ENCODE results near the gene APMAP.
A peak's percentile ranks its signal among the peaks of the same experiment; 100 is the strongest.
"Not testable (repeated sequence)": the region's sequence is repeated elsewhere in the genome, so short reads cannot be mapped to it uniquely, and the experiment has no call there.

APMAP gene

GRCh38 chr20:24934101-24934661 lies 58.4 kb downstream of the APMAP start:
- DNase-seq: no peak
- Histone ChIP-seq H3K27ac (ENCODE audit: insufficient read depth, low read length, poor library complexity, severe bottlenecking) (no peak overlapping the region), H3K4me3 (ENCODE audit: insufficient read depth, low read depth, low read length, poor library complexity, severe bottlenecking) (no peak overlapping the region), H3K9me3 (ENCODE audit: control insufficient read depth, low read length) (no peaks in the 10 kb centered on the region), H3K36me3 (ENCODE audit: control insufficient read depth, insufficient read depth, low read length) (no peaks in the 10 kb centered on the region), H3K27me3 (replicated peaks; ENCODE audit: control insufficient read depth, insufficient read depth, low read length, poor library complexity, severe bottlenecking) (no peaks in the 10 kb centered on the region), H3K4me1 (ENCODE audit: control insufficient read depth, insufficient read depth, low read length, poor library complexity, severe bottlenecking) (peaks cover 6% of the 10 kb centered on the region)

DNA sequence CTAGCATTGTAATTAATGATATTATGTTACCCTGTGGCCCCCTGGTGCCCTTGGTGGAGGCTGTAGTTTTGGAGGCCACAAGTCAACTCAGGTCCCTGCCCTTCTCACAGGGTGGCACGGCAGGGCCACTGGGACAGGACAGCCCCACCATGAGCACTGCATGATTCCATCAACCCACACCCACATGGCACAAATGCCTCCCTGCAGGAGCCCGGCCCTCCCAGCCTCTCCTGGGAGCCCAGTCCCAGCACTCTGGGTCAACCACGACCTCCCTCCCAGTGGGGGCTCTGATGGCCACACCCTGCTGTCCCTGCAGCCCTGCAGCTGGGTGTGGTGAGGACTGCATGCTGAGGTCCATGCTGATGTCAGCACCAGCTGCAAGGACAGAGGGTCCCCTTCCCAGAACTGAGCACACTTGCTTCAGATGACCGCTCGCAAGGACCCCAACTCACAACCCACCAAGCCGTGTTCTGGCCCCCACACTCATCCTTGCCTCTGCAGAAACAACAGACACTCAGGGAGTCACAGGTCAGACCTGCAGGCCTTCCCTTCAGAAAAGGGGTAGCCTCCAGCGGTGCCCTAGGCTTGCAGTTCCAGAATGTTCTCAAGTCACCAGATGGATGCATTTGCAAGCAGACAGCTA lies 59.2 kb downstream of the APMAP start:
- no peak for DNase-seq

GRCh38 chr20:24931893-24932292 lies 60.7 kb downstream of the APMAP start:
- H3K4me3 ChIP-seq (ENCODE audit: insufficient read depth, low read depth, low read length, poor library complexity, severe bottlenecking); H3K9me3 ChIP-seq (ENCODE audit: control insufficient read depth, low read length); H3K27ac ChIP-seq (ENCODE audit: insufficient read depth, low read length, poor library complexity, severe bottlenecking); H3K27me3 ChIP-seq (replicated peaks; ENCODE audit: control insufficient read depth, insufficient read depth, low read length, poor library complexity, severe bottlenecking); DNase-seq; H3K36me3 ChIP-seq (ENCODE audit: control insufficient read depth, insufficient read depth, low read length); H3K4me1 ChIP-seq (ENCODE audit: control insufficient read depth, insufficient read depth, low read length, poor library complexity, severe bottlenecking): not testable (repeated sequence)

More for the DNA sequence above, 59.2 kb downstream of the APMAP start:
- no peak overlapping the region for H3K4me3 ChIP-seq (ENCODE audit: insufficient read depth, low read depth, low read length, poor library complexity, severe bottlenecking)
- H3K9me3 ChIP-seq (ENCODE audit: control insufficient read depth, low read length): no peaks in the 10 kb centered on the region
- no peaks in the 10 kb centered on the region for H3K36me3 ChIP-seq (ENCODE audit: control insufficient read depth, insufficient read depth, low read length)
- peaks cover 6% of the 10 kb centered on the region for H3K4me1 ChIP-seq (ENCODE audit: control insufficient read depth, insufficient read depth, low read length, poor library complexity, severe bottlenecking)
- H3K27ac ChIP-seq (ENCODE audit: insufficient read depth, low read length, poor library complexity, severe bottlenecking): no peak overlapping the region
- no peaks in the 10 kb centered on the region for H3K27me3 ChIP-seq (replicated peaks; ENCODE audit: control insufficient read depth, insufficient read depth, low read length, poor library complexity, severe bottlenecking)

DNA sequence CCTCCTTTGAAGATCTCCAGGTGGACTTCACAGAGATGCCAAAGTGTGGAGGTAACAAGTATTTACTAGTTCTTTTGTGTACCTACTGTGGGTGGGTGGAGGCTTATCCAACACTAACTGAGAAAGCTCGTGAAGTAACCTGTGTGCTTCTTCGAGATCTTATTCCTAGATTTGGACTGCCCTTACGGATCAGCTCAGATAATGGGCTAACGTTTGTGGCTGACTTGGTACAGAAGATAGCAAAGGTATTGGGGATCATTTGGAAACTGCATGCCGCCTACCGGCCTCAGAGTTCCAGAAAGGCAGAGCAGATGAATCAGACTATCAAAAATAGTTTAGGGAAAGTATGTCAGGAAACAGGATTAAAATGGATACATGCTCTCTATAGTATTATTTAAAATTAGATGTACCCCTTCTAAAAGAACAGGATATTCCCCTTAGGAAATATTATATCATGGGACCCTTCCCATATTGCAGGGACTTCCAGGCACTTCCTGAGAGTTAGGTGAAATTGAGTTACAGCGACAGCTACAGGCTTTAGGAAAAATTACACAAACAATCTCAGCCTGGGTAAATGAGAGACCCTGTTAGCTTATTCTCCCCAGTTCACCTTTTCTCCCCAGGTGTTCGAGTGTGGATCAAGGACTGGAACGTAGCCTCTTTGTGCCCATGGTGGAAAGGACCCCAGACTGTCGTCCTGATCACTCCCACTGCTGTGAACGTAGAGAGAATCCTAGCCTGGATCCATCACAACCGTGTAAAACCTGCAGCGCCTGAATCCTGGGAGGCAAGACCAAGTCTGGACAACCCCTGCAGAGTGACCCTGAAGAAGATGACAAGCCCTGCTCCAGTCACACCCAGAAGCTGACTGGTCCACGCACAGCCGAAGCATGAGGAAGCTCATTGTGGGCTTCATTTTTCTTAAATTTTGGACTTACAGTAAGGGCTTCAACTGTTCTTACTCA lies 61.5 kb downstream of the APMAP start:
- not testable (repeated sequence) for H3K4me3 ChIP-seq (ENCODE audit: insufficient read depth, low read depth, low read length, poor library complexity, severe bottlenecking); DNase-seq; H3K4me1 ChIP-seq (ENCODE audit: control insufficient read depth, insufficient read depth, low read length, poor library complexity, severe bottlenecking); H3K36me3 ChIP-seq (ENCODE audit: control insufficient read depth, insufficient read depth, low read length); H3K27me3 ChIP-seq (replicated peaks; ENCODE audit: control insufficient read depth, insufficient read depth, low read length, poor library complexity, severe bottlenecking); H3K9me3 ChIP-seq (ENCODE audit: control insufficient read depth, low read length); H3K27ac ChIP-seq (ENCODE audit: insufficient read depth, low read length, poor library complexity, severe bottlenecking)

GRCh38 chr20:24929867-24930723 lies 62.5 kb downstream of the APMAP start:
- peak in 1 of 3 donors; percentile 40 for DNase-seq
- not testable (repeated sequence) for H3K27ac ChIP-seq (ENCODE audit: insufficient read depth, low read length, poor library complexity, severe bottlenecking); H3K9me3 ChIP-seq (ENCODE audit: control insufficient read depth, low read length); H3K4me3 ChIP-seq (ENCODE audit: insufficient read depth, low read depth, low read length, poor library complexity, severe bottlenecking); H3K36me3 ChIP-seq (ENCODE audit: control insufficient read depth, insufficient read depth, low read length); H3K4me1 ChIP-seq (ENCODE audit: control insufficient read depth, insufficient read depth, low read length, poor library complexity, severe bottlenecking); H3K27me3 ChIP-seq (replicated peaks; ENCODE audit: control insufficient read depth, insufficient read depth, low read length, poor library complexity, severe bottlenecking)

DNA sequence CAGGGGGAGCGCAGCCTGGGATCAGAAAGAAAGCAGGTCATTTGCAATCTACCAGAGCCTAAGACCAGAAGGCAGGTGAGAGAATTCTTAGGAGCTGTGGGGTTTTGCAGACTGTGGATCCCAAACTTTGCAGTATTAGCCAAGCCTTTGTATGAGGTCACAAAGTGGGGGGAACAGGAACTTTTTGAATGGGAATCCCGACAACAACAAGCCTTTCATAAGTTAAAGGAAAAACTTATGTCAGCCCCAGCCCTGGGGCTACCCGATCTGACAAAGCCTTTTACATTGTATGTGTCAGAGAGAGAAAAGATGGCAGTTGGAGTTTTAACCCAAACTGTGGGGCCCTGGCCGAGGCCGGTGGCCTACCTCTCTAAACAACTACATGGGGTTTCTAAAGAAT lies 63.3 kb downstream of the APMAP start:
- H3K36me3 ChIP-seq (ENCODE audit: control insufficient read depth, insufficient read depth, low read length); H3K9me3 ChIP-seq (ENCODE audit: control insufficient read depth, low read length); DNase-seq; H3K4me3 ChIP-seq (ENCODE audit: insufficient read depth, low read depth, low read length, poor library complexity, severe bottlenecking); H3K27ac ChIP-seq (ENCODE audit: insufficient read depth, low read length, poor library complexity, severe bottlenecking); H3K4me1 ChIP-seq (ENCODE audit: control insufficient read depth, insufficient read depth, low read length, poor library complexity, severe bottlenecking); H3K27me3 ChIP-seq (replicated peaks; ENCODE audit: control insufficient read depth, insufficient read depth, low read length, poor library complexity, severe bottlenecking): not testable (repeated sequence)

DNA sequence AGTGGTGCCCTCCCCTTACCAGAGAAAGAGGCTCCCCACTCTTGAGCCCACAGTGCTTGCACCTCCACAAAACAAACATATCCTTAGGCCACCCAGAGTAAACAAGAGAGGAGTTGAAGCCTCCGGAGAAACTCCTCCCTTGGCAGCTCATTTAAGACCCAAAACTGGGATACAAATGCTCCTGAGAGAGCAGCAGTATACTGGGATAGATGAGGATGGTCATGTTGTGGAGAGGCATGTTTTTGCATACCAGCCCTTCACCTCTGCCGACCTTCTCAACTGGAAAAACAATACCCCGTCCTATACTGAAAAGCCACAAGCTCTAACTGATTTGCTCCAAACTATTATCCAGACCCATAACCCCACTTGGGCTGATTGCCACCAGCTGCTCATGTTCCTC lies 71.8 kb downstream of the APMAP start:
- not testable (repeated sequence) for DNase-seq; H3K36me3 ChIP-seq (ENCODE audit: control insufficient read depth, insufficient read depth, low read length); H3K4me1 ChIP-seq (ENCODE audit: control insufficient read depth, insufficient read depth, low read length, poor library complexity, severe bottlenecking); H3K27me3 ChIP-seq (replicated peaks; ENCODE audit: control insufficient read depth, insufficient read depth, low read length, poor library complexity, severe bottlenecking); H3K4me3 ChIP-seq (ENCODE audit: insufficient read depth, low read depth, low read length, poor library complexity, severe bottlenecking); H3K9me3 ChIP-seq (ENCODE audit: control insufficient read depth, low read length); H3K27ac ChIP-seq (ENCODE audit: insufficient read depth, low read length, poor library complexity, severe bottlenecking)

DNA sequence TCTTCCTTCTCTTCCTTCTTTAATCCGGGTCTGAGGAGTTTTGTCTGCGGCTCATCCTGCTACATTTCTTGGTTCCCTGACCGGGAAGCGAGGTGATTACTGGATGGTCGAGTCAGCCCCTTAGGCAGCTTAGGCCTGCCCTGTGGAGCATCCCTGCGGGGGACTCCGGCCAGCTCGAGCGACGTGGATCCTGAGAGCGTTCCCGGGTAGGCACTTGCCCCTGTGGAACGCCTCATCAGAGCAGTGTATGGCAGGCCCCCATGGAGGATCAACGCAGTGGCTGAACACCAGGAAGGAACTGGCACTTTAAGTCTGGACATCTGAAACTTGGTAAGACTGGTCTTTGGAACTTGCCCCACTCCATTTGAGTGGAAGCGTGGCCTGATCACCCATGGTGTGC lies 72.9 kb downstream of the APMAP start:
- H3K4me1 ChIP-seq (ENCODE audit: control insufficient read depth, insufficient read depth, low read length, poor library complexity, severe bottlenecking); H3K27ac ChIP-seq (ENCODE audit: insufficient read depth, low read length, poor library complexity, severe bottlenecking); H3K27me3 ChIP-seq (replicated peaks; ENCODE audit: control insufficient read depth, insufficient read depth, low read length, poor library complexity, severe bottlenecking); H3K9me3 ChIP-seq (ENCODE audit: control insufficient read depth, low read length); DNase-seq; H3K4me3 ChIP-seq (ENCODE audit: insufficient read depth, low read depth, low read length, poor library complexity, severe bottlenecking); H3K36me3 ChIP-seq (ENCODE audit: control insufficient read depth, insufficient read depth, low read length): not testable (repeated sequence)

DNA sequence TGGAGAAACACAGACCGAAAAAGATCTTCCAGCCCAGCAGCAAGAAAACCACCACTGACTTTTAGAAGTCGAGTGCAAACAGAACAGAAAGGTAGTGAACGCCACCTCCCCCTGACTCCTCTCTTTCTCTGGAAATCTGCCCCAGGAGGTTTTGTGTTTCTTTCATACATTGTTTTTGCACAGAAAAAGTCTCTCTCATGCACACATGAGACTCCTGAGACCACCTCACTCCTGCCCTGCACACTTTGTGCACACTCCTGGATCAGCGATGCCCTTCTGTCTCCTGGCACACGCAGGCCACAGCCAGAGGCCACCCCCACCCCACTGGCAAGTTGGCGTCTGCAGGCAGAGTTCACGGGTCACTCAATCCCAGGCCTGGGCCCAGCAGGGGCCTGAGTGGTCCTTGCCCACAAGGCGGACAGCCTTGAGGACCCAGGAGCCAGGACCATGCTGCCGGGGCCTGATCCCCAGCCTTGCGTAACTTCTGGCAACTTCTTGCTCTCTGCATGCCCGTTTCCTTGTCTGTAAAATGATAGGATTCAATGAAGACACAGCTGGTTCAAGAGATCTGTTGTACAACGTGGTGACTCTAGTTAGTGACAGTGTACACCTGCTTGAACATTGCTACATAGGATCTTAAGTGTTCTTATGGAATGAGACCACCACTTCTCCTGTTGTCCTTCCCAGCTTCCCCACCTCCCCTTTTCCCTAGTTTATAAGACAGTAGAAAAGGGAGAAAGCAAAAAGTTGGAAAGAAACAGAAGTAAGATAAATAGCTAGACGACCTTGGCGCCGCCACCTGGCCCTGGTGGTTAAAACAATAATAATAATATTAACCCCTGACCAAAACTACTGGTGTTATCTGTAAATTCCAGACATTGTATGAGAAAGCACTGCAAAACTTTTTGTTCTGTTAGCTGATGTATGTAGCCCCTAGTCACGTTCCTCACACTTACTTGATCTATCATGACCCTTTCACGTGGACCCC lies 73.7 kb downstream of the APMAP start:
- H3K9me3 ChIP-seq (ENCODE audit: control insufficient read depth, low read length): no peaks in the 10 kb centered on the region
- H3K27me3 ChIP-seq (replicated peaks; ENCODE audit: control insufficient read depth, insufficient read depth, low read length, poor library complexity, severe bottlenecking): no peaks in the 10 kb centered on the region
- H3K36me3 ChIP-seq (ENCODE audit: control insufficient read depth, insufficient read depth, low read length): no peaks in the 10 kb centered on the region
- H3K27ac ChIP-seq (ENCODE audit: insufficient read depth, low read length, poor library complexity, severe bottlenecking): no peak overlapping the region
- DNase-seq: no peak
- no peak overlapping the region for H3K4me3 ChIP-seq (ENCODE audit: insufficient read depth, low read depth, low read length, poor library complexity, severe bottlenecking)
- no peaks in the 10 kb centered on the region for H3K4me1 ChIP-seq (ENCODE audit: control insufficient read depth, insufficient read depth, low read length, poor library complexity, severe bottlenecking)

Data from effector memory CD4-positive, alpha-beta T cell (primary cell).